Upper lobe of left lung (tissue), 4 donors: ENCODE measurements around the gene NANS.
"Not testable (repeated sequence)": the region's sequence is repeated elsewhere in the genome, so short reads cannot be mapped to it uniquely, and the experiment has no call there.

Experiments used
- CTCF ChIP-seq, 6 experiments: fragments of 450-650 bp in 4 of 6; fragments of 200-600 bp in 2 of 6; sonication (generic) in 2 of 6; IDR thresholded peaks; one replicate each; pipeline ENCODE4 v1.5.1; 2016 to 2019; ENCODE audit warnings: antibody characterized with exemption in 6 of 6
- POLR2A ChIP-seq, 4 donors: fragments of 450-650 bp; IDR thresholded peaks; one replicate each; pipeline ENCODE4 v1.5.1; 2016 to 2017; ENCODE audit warnings: antibody characterized with exemption in 4 of 4, mild to moderate bottlenecking in 2 of 4

GRCh38 chr9:98130060-98130459 lies 73.5 kb downstream of the NANS start:
- TF ChIP-seq CTCF, POLR2A (IDR thresholded peaks at IDR 0.05): not testable (repeated sequence)
